Cardiac fibroblast (primary cell): ENCODE results near the gene C12orf54.
"Not testable (repeated sequence)": the region's sequence is repeated elsewhere in the genome, so short reads cannot be mapped to it uniquely, and the experiment has no call there.

Source experiments
- DNase-seq, 2 donors: peaks; one replicate each; pipeline versions ENCODE4 v3.0.0 to v3.0.0-alpha.2; 2010; ENCODE audit warnings: low read depth in 2 of 2
- H3K4me3 ChIP-seq, 2 donors: replicated peaks in 1 of 2; 1 replicate in 1 of 2; 2 replicates in 1 of 2; pipeline ENCODE4 v1.5.1; 2011; ENCODE audit warnings: low read depth in 2 of 2, low read length in 2 of 2, mild to moderate bottlenecking in 2 of 2, moderate library complexity in 1 of 2
- TF ChIP-seq, protein P1 (sequence below): IDR thresholded peaks from one replicate; pipeline ENCODE4 v1.5.1; 2011; ENCODE audit warnings: low read depth, mild to moderate bottlenecking, low read length, inconsistent platforms

C12orf54 gene

DNA sequence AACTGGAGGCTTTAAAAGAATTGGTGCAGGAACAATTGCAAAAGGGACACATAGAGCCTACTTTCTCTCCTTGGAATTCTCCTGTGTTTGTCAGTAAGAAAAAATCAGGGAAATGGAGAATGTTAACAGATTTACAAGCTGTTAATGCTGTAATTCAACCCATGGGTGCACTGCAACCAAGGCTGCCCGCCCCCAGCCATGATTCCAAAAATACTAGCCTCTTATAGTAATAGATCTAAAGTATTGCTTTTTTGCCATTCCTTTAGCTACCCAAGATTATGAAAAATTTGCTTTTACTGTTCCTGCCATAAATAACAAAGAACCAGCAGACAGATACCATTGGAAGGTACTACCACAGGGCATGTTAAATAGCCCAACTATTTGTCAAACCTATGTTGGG, 27.8 kb downstream of the C12orf54 start:
- no peak overlapping the region for H3K4me3 ChIP-seq
- TF ChIP-seq, protein P1, sequence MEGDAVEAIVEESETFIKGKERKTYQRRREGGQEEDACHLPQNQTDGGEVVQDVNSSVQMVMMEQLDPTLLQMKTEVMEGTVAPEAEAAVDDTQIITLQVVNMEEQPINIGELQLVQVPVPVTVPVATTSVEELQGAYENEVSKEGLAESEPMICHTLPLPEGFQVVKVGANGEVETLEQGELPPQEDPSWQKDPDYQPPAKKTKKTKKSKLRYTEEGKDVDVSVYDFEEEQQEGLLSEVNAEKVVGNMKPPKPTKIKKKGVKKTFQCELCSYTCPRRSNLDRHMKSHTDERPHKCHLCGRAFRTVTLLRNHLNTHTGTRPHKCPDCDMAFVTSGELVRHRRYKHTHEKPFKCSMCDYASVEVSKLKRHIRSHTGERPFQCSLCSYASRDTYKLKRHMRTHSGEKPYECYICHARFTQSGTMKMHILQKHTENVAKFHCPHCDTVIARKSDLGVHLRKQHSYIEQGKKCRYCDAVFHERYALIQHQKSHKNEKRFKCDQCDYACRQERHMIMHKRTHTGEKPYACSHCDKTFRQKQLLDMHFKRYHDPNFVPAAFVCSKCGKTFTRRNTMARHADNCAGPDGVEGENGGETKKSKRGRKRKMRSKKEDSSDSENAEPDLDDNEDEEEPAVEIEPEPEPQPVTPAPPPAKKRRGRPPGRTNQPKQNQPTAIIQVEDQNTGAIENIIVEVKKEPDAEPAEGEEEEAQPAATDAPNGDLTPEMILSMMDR, result no peak
- DNase-seq, result no peak

DNA sequence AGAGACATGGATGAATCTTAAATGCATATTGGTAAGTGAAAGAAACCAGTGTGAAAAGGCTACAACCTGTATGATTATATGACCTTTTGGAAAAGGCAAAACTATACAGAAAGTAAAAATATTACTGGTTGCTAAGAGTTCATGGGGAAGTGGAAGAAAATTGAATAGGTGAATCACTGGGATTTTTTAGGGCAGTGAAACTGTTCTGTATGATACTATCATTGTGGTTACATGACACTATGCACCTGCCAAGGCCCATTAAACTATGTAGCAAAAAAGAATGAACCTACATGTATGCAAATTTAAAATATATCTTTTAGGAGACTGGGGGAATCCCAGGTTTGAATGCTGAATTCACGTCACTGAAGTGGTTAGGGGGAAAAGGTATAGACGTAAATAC, 30.6 kb downstream of the C12orf54 start:
- TF ChIP-seq, protein P1, result no peak
- H3K4me3 ChIP-seq, result no peak overlapping the region
- no peak for DNase-seq

DNA sequence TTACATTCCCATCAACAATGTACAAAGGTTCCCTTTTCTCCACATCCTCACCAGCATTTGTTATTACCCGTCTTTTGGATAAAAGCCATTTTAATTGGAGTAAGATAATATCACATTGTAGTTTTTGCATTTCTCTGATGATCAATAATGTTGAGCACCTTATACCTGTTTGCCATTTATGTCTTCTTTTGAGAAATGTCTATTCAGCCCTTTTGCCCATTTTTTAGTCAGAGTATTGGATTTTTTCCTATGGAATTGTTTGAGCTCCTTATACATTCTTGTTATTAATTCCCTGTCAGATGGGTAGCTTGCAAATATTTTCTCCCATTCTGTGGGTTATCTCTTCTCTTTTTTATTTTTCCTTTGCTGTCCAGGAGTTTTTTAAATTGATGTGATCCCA, 32.4 kb downstream of the C12orf54 start:
- no peak for DNase-seq
- H3K4me3 ChIP-seq, result no peak overlapping the region
- TF ChIP-seq, protein P1, result no peak

DNA sequence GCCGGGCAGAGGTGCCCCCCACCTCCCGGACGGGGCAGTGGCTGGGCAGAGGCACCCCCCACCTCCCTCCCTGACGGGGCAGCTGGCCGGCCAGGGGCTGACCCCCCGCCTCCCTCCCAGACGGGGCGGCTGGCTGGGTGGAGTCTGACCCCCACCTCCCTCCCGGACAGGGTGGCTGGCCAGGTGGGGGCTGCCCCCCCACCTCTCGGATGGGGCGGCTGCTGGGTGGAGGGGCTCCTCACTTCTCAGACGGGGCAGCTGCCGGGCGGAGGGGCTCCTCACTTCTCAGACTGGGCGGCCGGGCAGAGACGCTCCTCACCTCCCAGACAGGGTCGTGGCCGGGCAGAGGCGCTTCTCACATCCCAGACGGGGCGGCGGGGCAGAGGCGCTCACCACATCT, 38.1 kb downstream of the C12orf54 start:
- not testable (repeated sequence) for DNase-seq

DNA sequence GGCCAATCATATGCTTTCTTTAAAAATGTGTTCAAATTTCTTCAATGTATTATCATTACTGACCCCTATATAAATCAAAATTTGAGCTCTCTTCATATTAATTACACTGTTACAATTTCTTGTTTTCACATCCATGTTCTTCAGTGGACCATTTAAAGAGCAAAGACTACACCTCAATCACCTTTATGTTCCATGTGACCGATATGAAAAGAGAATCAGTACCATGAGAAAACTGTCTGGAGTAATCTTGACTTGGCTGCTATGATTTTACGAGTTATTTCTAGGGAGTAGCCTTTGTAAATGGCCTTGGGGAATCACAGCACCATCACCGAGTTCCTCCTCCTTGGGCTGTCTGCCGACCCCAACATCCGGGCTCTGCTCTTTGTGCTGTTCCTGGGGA, 43.0 kb downstream of the C12orf54 start, which contains the start of gene OR8S1:
OR8S1 (plus strand) TSS at position 301 of the 400 bp plus-strand sequence; CDS start at position 301, 0 bp downstream.
- TF ChIP-seq, protein P1, result no peak
- DNase-seq, result no peak
- no peak within 1 kb of the TSS for H3K4me3 ChIP-seq

More for the DNA sequence above, 38.1 kb downstream of the C12orf54 start:
- not testable (repeated sequence) for H3K4me3 ChIP-seq

DNA sequence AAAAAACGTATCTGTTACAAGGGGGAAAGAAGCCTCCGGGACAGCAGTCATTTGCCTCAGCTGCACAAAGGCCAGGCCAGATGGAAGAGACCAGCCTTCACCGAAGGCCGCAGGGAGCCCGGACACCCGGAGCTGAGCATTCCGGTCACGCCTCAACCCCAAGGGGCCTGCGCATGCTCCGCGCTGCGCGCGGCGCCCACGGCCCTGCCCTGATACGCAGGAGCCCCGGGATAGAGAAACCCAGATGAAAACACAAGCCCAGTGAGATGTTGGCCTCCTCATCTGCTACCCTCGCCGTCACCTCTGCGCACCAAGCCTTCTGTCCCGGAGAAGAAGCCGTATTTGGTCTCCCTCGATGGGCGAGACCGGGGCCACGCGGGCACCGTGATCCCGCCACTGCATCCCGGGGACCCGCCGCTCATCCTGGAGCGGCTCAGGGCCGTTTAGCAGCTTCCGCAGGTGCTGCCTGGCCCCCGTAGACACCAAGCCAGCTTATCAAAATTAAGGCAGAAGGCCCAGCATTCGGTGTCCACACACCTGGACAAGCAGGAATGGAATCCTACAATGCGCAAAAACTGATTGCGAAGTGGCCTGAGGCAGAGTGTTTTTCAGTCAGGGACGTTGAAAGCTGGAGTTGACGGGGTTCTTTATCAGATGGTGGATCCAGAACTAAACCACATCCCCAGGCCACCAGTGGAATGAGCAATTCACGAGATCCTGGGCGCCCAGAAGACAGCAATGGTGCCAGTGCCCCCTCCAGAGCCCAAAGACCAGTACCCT, 45.8 kb downstream of the C12orf54 start:
- TF ChIP-seq, protein P1, result no peak
- DNase-seq, result no peak
- no peak overlapping the region for H3K4me3 ChIP-seq

DNA sequence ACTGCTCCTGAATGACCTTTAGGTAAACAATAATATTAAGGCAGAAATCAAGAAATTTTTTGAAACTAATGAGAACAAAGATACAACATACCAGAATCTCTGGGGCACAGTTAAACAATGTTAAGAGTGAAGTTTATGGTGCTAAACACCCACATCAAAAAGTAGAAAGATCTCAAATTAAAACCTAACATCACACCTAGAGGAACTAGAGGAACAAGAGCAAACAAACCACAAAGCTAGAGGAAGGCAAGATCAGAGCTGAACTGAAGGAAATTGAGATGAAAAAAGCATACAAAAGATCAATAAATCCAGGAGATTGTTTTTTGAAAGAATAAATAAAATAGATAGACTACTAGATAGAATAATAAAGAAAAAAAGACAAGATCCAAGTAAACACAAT, 50.3 kb downstream of the C12orf54 start:
- DNase-seq, result no peak
- TF ChIP-seq, protein P1, result no peak
- no peak overlapping the region for H3K4me3 ChIP-seq
